ENCODE measurements around the gene CST2. TPM values are rescaled to one million over a fixed set of nuclear protein-coding genes. Genes with fewer than 3 reads are reported as not detected.
"Not testable (repeated sequence)": the region's sequence is repeated elsewhere in the genome, so short reads cannot be mapped to it uniquely, and the experiment has no call there.

CST2 gene
- polyA plus RNA-seq, 2 of the 4 experiments (the other 2 are of a cell fraction), result not detected

GRCh38 chr20:23783447-23783846, 43.1 kb downstream of the CST2 start:
- no peak for DNase-seq (ENCODE audit: low read depth in 1 of 2, low spot score in 1 of 2)
- no peak overlapping the region for H3K4me3 ChIP-seq
- no peak for ATAC-seq
- FAIRE-seq, result no peak
- ChIA-PET CTCF (interaction anchor here (1.4 to 1.7 kb wide), 2 partner anchors 9 to 10 kb away, joined by 3 read pairs; no protein-coding TSS in a partner anchor), POLR2A (no interaction called here)
- H3K9me3 ChIP-seq, result no peaks in the 10 kb centered on the region
- 51% methylated on average over 1 of the region's 1 CpG for WGBS (ENCODE audit: missing lambda C conversion rate)
- no peaks in the 10 kb centered on the region for H3K4me1 ChIP-seq
- TF ChIP-seq ZC3H11A (IDR thresholded peaks at IDR 0.05), result no peak
- no peak for TF ChIP-seq MAX (IDR thresholded peaks at IDR 0.05)
- TF ChIP-seq PBX3 (IDR thresholded peaks at IDR 0.05), result no peak
- TF ChIP-seq E2F6 (IDR thresholded peaks at IDR 0.05; ENCODE audit: borderline replicate concordance, low read depth), result no peak
- no peak for TF ChIP-seq KDM1A (IDR thresholded peaks at IDR 0.05; ENCODE audit: low read depth)
- TF ChIP-seq HOXA7 (CRISPR knock-in tag; IDR thresholded peaks at IDR 0.05), result no peak
- TF ChIP-seq FOXS1 (CRISPR knock-in tag; IDR thresholded peaks at IDR 0.05), result no peak
- TF ChIP-seq RCOR1 (IDR thresholded peaks at IDR 0.05; ENCODE audit: low read depth, low read length), result no peak
- TF ChIP-seq RNF2 (IDR thresholded peaks at IDR 0.05; ENCODE audit: borderline replicate concordance, low read depth), result no peak
- TF ChIP-seq EP300 (IDR thresholded peaks at IDR 0.05), result no peak
- no peak for TF ChIP-seq PHF8 (IDR thresholded peaks at IDR 0.05; ENCODE audit: borderline replicate concordance, low read depth)
- TF ChIP-seq CBX2 (IDR thresholded peaks at IDR 0.05; ENCODE audit: borderline replicate concordance, low read depth), result no peak
- no peak for TF ChIP-seq RAD21 (conservative IDR thresholded peaks at IDR 0.05 in 1 of 2, IDR thresholded peaks at IDR 0.05 in 1 of 2)
- no peak overlapping the region for H3K4me2 ChIP-seq
- no peak overlapping the region for H3K27ac ChIP-seq

- FAIRE-seq, result peak; percentile 92
Observed at GRCh38 chr20:23782366-23782983, 44.1 kb downstream of the CST2 start.

GRCh38 chr20:23778676-23779075, 47.9 kb downstream of the CST2 start:
- H3K4me1 ChIP-seq, CTCF ChIA-PET: not testable (repeated sequence)

More at GRCh38 chr20:23782366-23782983, 44.1 kb downstream of the CST2 start:
- DNase-seq (ENCODE audit: low read depth in 1 of 2, low spot score in 1 of 2) (peak; percentile 40 to 48), ATAC-seq (peak; percentile 87 to 99)
- POLR2A ChIA-PET, result no interaction called here
- no peaks in the 10 kb centered on the region for H3K9me3 ChIP-seq
- TF ChIP-seq RNF2 (IDR thresholded peaks at IDR 0.05; ENCODE audit: borderline replicate concordance, low read depth) (no peak), SMC3 (IDR thresholded peaks at IDR 0.05) (peak; percentile 36; the same call in 1 of the 3 replicates), CTCF (IDR thresholded peaks at IDR 0.05) (peak; percentile 49), E2F6 (IDR thresholded peaks at IDR 0.05; ENCODE audit: borderline replicate concordance, low read depth) (no peak), RAD21 (conservative IDR thresholded peaks at IDR 0.05 in 1 of 2, IDR thresholded peaks at IDR 0.05 in 1 of 2) (peak; percentile 49 to 66; a peak in 4 of 5 replicates)
- H3K4me3 ChIP-seq, result no peak overlapping the region
- CTCF ChIA-PET, result interaction anchor here (1.0 to 1.8 kb wide), 7 partner anchors 9 to 157 kb away, joined by 3 to 5 read pairs (median 4); no protein-coding TSS in a partner anchor
- H3K27ac ChIP-seq, result no peak overlapping the region
- no peaks in the 10 kb centered on the region for H3K4me1 ChIP-seq
- 26% methylated on average over 8 of the region's 8 CpGs for WGBS (ENCODE audit: missing lambda C conversion rate)
- H3K4me2 ChIP-seq, result no peak overlapping the region

GRCh38 chr20:23777380-23777779, 49.1 kb downstream of the CST2 start:
- H3K4me1 ChIP-seq; POLR2A ChIA-PET; H3K9me3 ChIP-seq; FAIRE-seq; H3K27ac ChIP-seq; H3K4me2 ChIP-seq; ATAC-seq; H3K4me3 ChIP-seq; DNase-seq (ENCODE audit: low read depth in 1 of 2, low spot score in 1 of 2): not testable (repeated sequence)
- CTCF ChIA-PET, result interaction anchor here (0.7 kb wide), 1 partner anchor 110 kb away, joined by 4 read pairs; no protein-coding TSS in a partner anchor
- 50% methylated on average over 8 of the region's 8 CpGs for WGBS (ENCODE audit: missing lambda C conversion rate)

More at GRCh38 chr20:23778676-23779075, 47.9 kb downstream of the CST2 start:
- DNase-seq (ENCODE audit: low read depth in 1 of 2, low spot score in 1 of 2); H3K4me3 ChIP-seq; H3K9me3 ChIP-seq; ATAC-seq; H3K4me2 ChIP-seq; H3K27ac ChIP-seq; FAIRE-seq; POLR2A ChIA-PET: not testable (repeated sequence)

Measured in A549 (cell line).